ENCODE data around the gene GPR107. TPM values are rescaled to one million over a fixed set of nuclear protein-coding genes. Genes with fewer than 3 reads are reported as not detected.
A peak's percentile ranks its signal among the peaks of the same experiment; 100 is the strongest.

Gene GPR107
- total and polyA plus RNA-seq, 2 of the 8 experiments (the other 6 are each of a cell fraction or from before 2014, with no cell fraction given), result 19.3 to 30.7 TPM

DNA sequence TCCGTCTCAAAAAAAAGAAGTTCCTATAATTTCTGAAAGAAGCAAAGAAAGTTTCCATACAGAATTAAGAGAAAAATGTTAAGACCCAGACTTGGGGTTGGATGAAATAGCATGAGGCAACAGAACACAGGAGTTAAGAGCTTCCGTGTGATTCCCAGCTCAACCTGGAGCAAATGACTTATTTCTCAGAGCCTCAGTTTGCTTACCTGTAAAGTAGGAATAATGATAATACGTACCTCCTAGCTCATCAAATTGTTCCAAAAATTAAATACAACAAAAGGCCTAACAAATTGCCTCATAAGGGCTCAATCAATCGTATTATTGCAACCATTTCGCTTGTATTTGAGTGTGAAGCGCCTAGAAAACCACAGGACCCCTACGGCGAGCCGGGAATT lies 600 bp upstream of the GPR107 start:
- Histone ChIP-seq H3K23ac (ENCODE audit: insufficient read length) (no peak overlapping the region), H3K36me3 (ENCODE audit: control insufficient read depth in 2 of 4, insufficient read depth in 4 of 4, low read length in 3 of 4) (no peaks in the 10 kb centered on the region), H2AFZ (ENCODE audit: low read length) (0 out of 2 replicates have a peak overlapping the region, but pooled peaks have one; percentile 46), H2BK12ac (ENCODE audit: low read depth, low read length) (no peak overlapping the region), H3K23me2 (ENCODE audit: low read depth, low read length) (0 out of 2 replicates have a peak, but pooled peaks cover 2% of the 10 kb centered on the region), H2BK5ac (ENCODE audit: low read depth, low read length) (peak overlapping the region; percentile 71; the same call in 1 of the 2 replicates), H3K27ac (ENCODE audit: low read depth, low read length) (peak overlapping the region; percentile 83), H3K14ac (ENCODE audit: insufficient read length) (no peak overlapping the region), H3K4ac (replicated peaks; ENCODE audit: insufficient read length, low read depth, low read length) (no peak overlapping the region), H4K20me1 (replicated peaks in 1 of 2; ENCODE audit: control insufficient read depth in 1 of 2, insufficient read depth in 2 of 2, low read length in 2 of 2) (peaks cover 0 to 4% of the 10 kb centered on the region in 2 experiments), H3K79me1 (ENCODE audit: low read depth, low read length) (0 out of 2 replicates have a peak, but pooled peaks cover 4% of the 10 kb centered on the region), H4K91ac (replicated peaks; ENCODE audit: insufficient read length, low read length) (no peak overlapping the region), H3K9ac (replicated peaks in 1 of 4; ENCODE audit: extremely low read depth in 1 of 4, low read depth in 3 of 4, low read length in 3 of 4) (peak overlapping the region in 3 of 4 experiments; percentile 77 to 81 (median 79); a peak in 6 of 7 replicates), H4K5ac (ENCODE audit: insufficient read length, low read depth, low read length) (peak overlapping the region; percentile 85), H3K18ac (ENCODE audit: extremely low read depth, low read length) (0 out of 2 replicates have a peak overlapping the region, but pooled peaks have one; percentile 38), H3K79me2 (ENCODE audit: control insufficient read depth in 1 of 2, insufficient read depth in 2 of 2, low read length in 2 of 2) (peaks cover 0 to 8% of the 10 kb centered on the region in 2 experiments; a peak in 2 of 4 replicates), H2BK15ac (ENCODE audit: low read length) (no peak overlapping the region), H3K56ac (replicated peaks; ENCODE audit: insufficient read length, low read depth, low read length) (peak overlapping the region; percentile 83), H3K27me3 (replicated peaks in 1 of 4; ENCODE audit: control insufficient read depth in 3 of 4, extremely low read depth in 1 of 4, insufficient read depth in 3 of 4, low read length in 3 of 4) (no peaks in the 10 kb centered on the region), H3K4me3 (ENCODE audit: extremely low read depth in 1 of 4, insufficient read depth in 2 of 4, low read depth in 3 of 4, low read length in 4 of 4) (peak overlapping the region; percentile 79 to 94 (median 88)), H3K4me2 (ENCODE audit: insufficient read depth in 1 of 2, low read depth in 2 of 2, low read length in 2 of 2) (peak overlapping the region; percentile 72 to 89), H3K4me1 (replicated peaks in 1 of 4; ENCODE audit: control insufficient read depth in 3 of 4, insufficient read depth in 4 of 4, low read length in 3 of 4) (peaks cover 0 to 3% (median 2%) of the 10 kb centered on the region in 4 experiments; a peak in 2 of 7 replicates), H3K9me3 (ENCODE audit: insufficient read depth in 2 of 2, low read depth in 1 of 2, low read length in 1 of 2) (no peaks in the 10 kb centered on the region), H2BK20ac (ENCODE audit: low read length) (no peak overlapping the region), H2BK120ac (replicated peaks; ENCODE audit: low read depth, low read length) (no peak overlapping the region), H2AK5ac (ENCODE audit: low read depth, low read length) (no peak overlapping the region), H4K8ac (ENCODE audit: extremely low read depth, insufficient read depth, low read length) (no peak overlapping the region)
- POLR2A ChIA-PET (ENCODE audit: partially characterized antibody), result interaction anchor here (0.9 to 2.1 kb wide), 7 partner anchors 8 to 168 kb away, joined by 3 to 8 read pairs (median 3); partner anchors contain the start of gene FNBP1
- TF ChIP-seq POU5F1 (IDR thresholded peaks at IDR 0.05; ENCODE audit: low read depth, low read length) (no peak), MAX (IDR thresholded peaks at IDR 0.05) (no peak), ZNF274 (IDR thresholded peaks at IDR 0.05; ENCODE audit: borderline replicate concordance, extremely low read depth, low read length) (no peak), JUN (IDR thresholded peaks at IDR 0.05; ENCODE audit: low read depth, low read length) (no peak), RFX5 (IDR thresholded peaks at IDR 0.05; ENCODE audit: borderline replicate concordance, low read depth, low read length) (no peak), PHF8 (conservative IDR thresholded peaks at IDR 0.05; ENCODE audit: low read depth, low read length) (no peak)
- TF ChIP-seq, protein P1, sequence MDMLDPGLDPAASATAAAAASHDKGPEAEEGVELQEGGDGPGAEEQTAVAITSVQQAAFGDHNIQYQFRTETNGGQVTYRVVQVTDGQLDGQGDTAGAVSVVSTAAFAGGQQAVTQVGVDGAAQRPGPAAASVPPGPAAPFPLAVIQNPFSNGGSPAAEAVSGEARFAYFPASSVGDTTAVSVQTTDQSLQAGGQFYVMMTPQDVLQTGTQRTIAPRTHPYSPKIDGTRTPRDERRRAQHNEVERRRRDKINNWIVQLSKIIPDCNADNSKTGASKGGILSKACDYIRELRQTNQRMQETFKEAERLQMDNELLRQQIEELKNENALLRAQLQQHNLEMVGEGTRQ (IDR thresholded peaks at IDR 0.05; ENCODE audit: low read length), result no peak
- CTCF ChIA-PET (ENCODE audit: partially characterized antibody), result interaction anchor here (0.9 kb wide), 1 partner anchor 168 kb away, joined by 3 read pairs; no protein-coding TSS in a partner anchor
- DNase-seq (ENCODE audit: low read depth in 1 of 2, low spot score in 2 of 2) (no peak), FAIRE-seq (no peak)
- 19% methylated on average over 9 of the region's 9 CpGs; no CpG with 5 or more reads in 1 of the 2 experiments for WGBS, 2 experiments (ENCODE audit: extremely low coverage in 1 of 2, insufficient coverage in 1 of 2, insufficient read length in 1 of 2, insufficient replicate concordance in 2 of 2, low coverage in 1 of 2, low lambda C conversion rate in 2 of 2, missing lambda C conversion rate in 1 of 2)
